ENCODE measurements around the gene SAMD8.
"Not testable (repeated sequence)": the region's sequence is repeated elsewhere in the genome, so short reads cannot be mapped to it uniquely, and the experiment has no call there.

SAMD8 gene

DNA sequence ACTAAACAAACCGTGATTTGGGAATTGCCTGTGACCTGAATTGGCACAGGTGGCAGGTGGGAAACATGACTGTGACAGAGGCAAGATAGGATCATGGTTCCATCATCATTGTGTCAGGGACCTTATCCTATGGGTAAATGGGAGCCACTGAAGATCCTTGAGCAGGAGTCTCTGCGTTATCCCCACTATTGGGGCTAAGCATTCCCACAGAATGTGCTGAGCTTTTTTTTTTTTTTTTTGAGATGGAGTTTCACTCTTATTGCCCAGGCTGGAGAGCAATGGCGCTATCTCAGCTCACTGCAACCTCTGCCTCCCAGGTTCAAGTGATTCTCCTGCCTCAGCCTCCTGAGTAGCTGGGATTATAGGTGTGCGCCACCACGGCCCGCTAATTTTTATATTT is 88.5 kb downstream of the SAMD8 start:
- DNase-seq = not testable (repeated sequence)

GRCh38 chr10:75201793-75202307 is 90.4 kb downstream of the SAMD8 start:
- no peak for DNase-seq

GRCh38 chr10:75202321-75203045 is 91.0 kb downstream of the SAMD8 start:
- DNase-seq = no peak

DNA sequence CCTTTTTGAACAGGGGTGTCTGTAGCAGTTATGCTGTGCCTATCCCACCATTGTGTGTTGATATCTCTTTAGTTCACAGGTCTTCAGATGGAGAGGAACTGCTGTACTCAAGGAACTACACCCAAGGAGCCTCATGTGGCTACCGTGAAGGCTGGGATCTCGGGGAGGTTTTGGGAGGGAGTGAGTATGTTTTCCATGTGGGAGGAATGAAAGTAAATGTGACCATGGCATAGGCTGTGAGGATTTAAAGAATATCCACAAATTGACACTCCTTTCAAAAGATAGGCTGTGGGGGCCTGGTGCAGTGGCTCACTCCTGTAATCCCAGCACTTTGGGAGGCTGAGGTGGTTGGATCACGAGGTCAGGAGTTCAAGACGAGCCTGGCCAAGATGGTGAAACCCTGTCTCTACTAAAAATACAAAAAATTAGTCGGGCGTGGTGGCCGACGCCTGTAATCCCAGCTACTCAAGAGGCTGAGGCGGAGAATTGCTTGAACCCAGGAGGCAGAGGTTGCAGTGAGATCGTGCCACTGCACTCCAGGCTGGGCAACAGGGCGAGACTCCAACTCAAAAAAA is 91.7 kb downstream of the SAMD8 start:
- not testable (repeated sequence) for DNase-seq

GRCh38 chr10:75203724-75204123 is 92.3 kb downstream of the SAMD8 start:
- DNase-seq = no peak

DNA sequence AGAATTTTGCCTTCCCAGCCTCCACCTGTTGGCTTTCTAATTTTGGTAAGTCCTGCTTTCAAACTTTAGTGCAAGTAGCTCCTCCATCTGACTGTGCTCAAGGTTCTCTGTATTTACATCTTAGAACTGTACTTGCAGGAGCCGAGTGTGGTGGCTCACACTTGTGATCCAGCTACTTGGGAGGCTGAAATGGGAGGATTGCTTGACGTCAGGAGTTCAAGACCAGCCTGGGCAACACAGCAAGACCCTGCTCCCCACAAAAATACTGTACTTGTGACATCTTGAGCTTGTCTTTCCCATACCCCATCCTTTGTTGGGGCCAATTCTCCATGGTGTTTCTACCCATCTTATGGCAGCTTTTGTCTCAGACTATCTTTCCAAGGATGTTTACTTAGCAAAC is 94.5 kb downstream of the SAMD8 start:
- no peak for DNase-seq

- DNase-seq = not testable (repeated sequence)
Measured at GRCh38 chr10:75206638-75207037, 95.2 kb downstream of the SAMD8 start.

DNA sequence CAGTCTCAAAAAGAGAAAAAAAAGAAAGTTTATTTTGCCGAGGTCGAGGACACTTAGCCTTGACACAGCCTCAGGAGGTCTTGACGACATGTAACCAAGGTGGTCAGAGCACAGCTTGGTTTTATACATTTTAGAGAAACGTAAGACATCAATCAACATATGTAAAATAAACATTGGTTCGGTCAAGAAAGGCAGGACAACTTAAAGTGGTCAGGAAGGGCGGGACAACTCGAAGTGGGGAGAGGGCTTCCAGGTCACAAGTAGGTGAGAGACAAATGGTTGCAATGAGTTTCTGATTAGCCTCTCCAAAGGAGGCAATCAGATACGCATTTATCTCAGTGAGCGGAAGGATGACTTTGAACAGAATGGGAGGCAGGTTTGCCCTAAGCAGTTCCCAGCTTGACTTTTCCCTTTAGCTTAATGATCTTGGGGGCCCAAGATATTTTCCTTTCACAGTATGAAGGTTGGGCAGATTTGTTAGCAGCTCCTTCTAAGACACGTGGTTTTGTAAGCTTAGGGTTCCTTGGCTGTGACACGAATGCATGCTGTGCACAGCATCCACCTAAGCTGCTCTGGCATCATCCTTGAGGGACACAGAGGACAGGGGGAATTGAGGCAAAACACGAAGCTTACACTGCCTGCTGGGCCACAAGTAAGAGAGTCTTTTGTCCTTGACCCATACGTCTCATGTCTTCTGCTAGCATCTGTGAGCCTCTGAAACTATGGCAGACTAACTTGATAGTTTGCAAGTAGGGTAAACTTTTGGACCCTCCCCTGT is 95.8 kb downstream of the SAMD8 start:
- DNase-seq = no peak

DNA sequence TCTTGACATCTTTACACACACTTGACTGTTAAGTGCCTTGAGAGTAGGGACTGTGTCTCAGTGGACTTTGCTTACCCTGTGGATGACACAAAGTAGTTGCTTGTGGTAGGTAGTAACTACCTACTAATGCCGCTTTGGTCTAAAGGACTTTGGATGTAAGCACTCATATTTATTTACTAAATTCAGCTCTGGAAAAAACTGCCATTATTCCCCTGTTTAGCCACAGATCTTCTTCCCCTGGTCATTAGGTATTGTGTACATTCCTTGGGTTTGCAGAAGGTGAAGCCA is 96.3 kb downstream of the SAMD8 start:
- no peak for DNase-seq

DNA sequence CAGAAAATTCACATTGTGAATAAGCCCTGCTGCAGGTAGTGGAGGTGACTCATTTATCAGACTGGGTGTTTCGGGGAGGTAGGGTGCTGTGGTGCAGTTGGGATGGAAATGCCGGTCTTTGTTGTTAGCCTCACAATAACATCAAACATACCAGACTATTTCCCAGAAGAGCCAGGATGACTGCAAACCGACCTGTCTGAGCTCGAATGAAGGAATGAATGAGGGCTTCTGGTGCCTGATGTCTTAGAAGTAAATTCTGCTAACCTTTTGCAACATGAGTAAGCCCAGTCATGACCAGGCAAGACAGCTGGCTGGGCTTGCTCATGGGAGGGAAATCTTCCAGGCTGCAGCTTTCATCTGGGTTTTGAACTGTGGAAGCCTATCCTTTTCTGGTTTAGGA is 96.7 kb downstream of the SAMD8 start:
- no peak for DNase-seq

- no peak for DNase-seq
Measured at GRCh38 chr10:75209086-75209920, 97.8 kb downstream of the SAMD8 start.

DNA sequence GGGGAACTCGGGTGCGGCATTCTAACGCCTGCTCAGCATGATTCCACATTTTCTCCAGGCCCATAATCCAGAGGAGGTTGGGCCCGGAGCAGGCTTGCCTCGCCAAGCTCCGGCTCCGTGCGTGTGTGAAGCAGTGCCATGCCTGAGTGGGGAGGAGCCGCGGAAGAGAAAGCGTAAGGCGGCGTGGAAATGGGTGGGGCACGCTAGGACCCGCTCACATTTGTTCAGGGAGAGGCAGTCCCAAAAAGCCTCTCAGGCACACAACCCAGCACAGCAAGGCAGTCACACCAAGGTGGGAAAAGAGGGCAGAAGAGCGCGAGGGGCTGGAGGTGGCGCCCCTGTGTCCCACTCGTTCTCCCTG is 98.4 kb downstream of the SAMD8 start:
- peak; percentile 78 for DNase-seq

DNA sequence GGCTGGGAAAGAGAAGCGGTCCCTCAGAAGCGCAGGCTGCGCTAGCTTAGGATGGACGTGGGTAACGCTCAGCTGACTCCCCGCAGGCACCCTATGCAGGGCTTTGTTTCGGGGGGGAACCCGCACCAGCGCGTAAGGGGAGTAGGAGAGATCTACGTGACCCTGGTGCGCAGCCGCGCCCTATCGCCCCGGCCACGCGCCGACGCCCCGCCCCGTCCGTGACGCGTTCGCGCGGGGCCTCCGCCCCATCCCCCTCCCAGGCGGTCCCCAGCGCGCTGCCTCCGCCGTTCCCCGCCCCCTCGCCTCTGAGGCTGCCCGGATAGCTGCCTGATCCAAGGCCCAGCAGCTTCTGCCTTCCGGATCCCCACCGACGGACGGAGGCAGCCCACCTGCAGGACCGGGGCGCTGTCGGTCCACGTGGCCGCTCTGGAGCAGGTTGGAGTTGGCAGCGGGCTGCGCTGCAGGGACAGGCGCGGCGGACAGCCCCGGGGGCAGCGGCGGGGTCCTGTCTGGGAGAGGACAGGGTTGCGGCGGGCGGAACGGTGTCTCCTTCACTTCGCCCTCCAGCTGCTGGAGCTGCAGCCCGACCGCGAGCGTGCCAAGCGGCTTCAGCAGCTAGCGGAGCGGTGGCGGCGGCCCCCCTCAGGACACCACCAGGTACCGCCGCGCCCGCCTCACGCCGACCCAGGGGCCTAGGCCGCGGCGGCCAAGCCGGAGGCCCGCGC is 99.0 kb downstream of the SAMD8 start, which contains the start of gene VDAC2:
VDAC2 (plus strand) TSS at position 515 of the 725 bp plus-strand sequence. CDS start 363 bp downstream, outside the sequence.
- DNase-seq = peak; percentile 92

DNA sequence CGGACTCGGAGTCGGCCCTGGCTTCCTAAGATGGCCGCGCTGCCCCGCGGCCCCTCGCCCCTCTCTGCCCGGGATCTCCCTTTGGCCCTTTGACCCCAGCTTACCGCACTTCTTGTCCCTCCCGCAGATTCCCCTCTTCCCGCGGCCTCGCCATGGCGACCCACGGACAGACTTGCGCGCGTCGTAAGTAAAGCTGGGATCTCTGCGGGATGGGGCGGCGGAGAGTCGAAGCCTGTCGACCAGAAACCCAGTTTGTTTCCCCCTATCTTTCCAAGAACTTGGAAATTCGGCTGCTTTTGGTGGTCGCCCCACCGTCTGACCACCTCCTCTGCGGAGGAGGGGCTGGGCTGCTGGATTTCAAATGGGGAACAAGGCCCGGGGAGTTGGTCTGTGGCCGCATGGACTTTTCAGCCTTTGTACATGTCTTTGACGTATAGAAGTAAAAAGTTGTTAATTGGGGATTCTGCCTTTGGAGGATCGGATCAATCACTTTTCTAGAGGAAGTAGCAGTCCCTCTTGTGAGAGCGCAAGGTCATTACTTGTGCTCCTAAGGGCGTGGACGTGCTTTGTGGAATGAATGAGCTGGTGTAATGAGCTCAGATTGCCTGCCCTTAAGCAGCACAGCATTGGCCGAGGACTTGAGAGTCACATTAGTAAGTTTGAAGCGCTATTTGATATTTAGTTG is 99.7 kb downstream of the SAMD8 start:
- DNase-seq = peak; percentile 34

DNA sequence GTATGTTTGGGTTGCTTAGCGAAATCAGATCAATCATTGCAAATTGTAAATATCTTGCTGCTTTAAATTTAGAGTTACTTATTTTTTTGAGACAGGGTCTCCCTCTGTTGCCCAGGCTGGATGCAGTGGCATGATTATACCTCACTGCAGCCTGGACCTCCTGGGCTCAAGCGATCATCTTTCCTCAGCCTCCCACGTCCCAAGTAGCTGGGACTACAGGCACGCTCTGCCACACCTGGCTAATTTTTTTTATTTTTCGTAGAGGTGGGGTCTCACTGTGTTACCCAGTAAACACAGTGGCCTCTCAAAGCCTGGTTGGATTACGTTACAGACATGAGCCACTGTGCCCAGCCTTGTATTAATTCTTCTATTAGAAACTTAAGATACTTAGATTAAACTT is 100.9 kb downstream of the SAMD8 start:
- no peak for DNase-seq

- no peak for DNase-seq
Measured at GRCh38 chr10:75220274-75220673, 108.8 kb downstream of the SAMD8 start.

- not testable (repeated sequence) for DNase-seq
Measured at GRCh38 chr10:75221492-75221891, 110.0 kb downstream of the SAMD8 start.

DNA sequence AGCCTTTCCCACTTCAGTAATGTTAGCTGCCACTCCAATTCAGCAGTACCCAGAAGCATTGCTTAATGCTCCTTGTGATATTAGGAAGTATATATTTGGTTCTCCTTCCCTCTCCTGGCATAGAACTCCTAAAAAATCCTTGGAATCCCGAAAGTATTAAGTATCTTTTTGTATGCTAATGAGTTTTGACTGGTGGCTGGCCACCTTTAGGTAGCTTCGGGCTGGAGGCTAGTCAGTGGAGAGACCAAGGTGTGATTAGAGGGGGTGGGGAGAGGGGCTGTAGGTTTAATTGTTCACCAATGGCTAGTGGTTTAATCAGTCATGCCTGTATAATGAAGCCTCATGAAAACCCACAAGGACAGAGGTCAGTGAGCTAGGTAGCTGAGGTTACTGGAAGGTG is 112.1 kb downstream of the SAMD8 start:
- DNase-seq = no peak

- no peak for DNase-seq
Measured at GRCh38 chr10:75226095-75226494, 114.6 kb downstream of the SAMD8 start.

GRCh38 chr10:75226656-75227055 is 115.2 kb downstream of the SAMD8 start:
- no peak for DNase-seq

DNA sequence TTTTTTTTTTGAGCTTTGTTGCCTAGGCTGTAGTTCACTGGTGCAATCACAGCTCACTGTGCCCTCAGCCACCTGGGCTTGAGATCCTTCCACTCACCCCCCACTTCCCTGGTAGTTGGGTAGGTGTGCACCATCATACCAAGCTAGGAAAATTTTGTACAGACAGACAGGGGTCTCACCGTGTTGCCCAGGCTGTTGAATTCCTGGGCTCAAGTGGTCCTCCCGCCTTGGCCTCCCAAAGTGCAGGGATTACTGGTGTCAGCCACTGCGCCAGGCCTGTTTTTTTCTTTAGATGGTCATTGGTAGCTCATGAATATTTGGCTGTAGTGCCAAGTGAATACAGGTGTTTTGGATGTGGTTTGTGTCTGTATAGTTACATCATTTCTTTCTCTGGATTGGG is 116.8 kb downstream of the SAMD8 start:
- DNase-seq = no peak

- no peak for DNase-seq
Measured at GRCh38 chr10:75228834-75229233, 117.4 kb downstream of the SAMD8 start.

Data from stimulated activated naive CD4-positive, alpha-beta T cell treated with Interleukin-2 at 50 U/mL for 16 hours (primary cell).